ENCODE results near the gene ZC3H18.

GRCh38 chr16:88680554-88681083 lies 110.4 kb downstream of the ZC3H18 start:
- TF ChIP-seq CTCF (conservative IDR thresholded peaks at IDR 0.05) = no peak
- no peak for TF ChIP-seq ZFX (IDR thresholded peaks at IDR 0.05)
